Neural cell (in vitro differentiated cells): ENCODE measurements around the gene MEAF6. TPM values are rescaled to one million over a fixed set of nuclear protein-coding genes. Genes with fewer than 3 reads are reported as not detected.

Source experiments
- H2AFZ ChIP-seq: fragments of 200-600, 300-800 bp; sonication (generic), shearing (Covaris generic); 2 replicates; pipeline ENCODE4 v1.6.0; 2014; ENCODE audit warnings: low read depth, mild to moderate bottlenecking, antibody characterized with exemption, low read length, moderate library complexity
- H3F3A ChIP-seq: fragments of 200-600 bp; shearing (Covaris generic); 2 replicates; pipeline ENCODE4 v1.6.1; 2016; ENCODE audit warnings: mild to moderate bottlenecking, moderate library complexity, mixed read lengths, antibody characterized with exemption, low read length; ENCODE audit not compliant: insufficient read depth, poor library complexity, severe bottlenecking
- H3K27ac ChIP-seq: fragments of 200-600, 300-800 bp; sonication (generic), shearing (Covaris generic); 2 replicates; pipeline ENCODE4 v1.5.1; 2014; ENCODE audit warnings: mild to moderate bottlenecking, low read length, moderate library complexity
- H3K27me3 ChIP-seq: fragments of 300-800, 200-600 bp; sonication (generic), shearing (Covaris generic); 2 replicates; pipeline ENCODE4 v1.6.0; 2014; ENCODE audit warnings: mild to moderate bottlenecking, low read depth, low read length, moderate library complexity; ENCODE audit not compliant: insufficient read depth
- H3K36me3 ChIP-seq: fragments of 300-800, 200-600 bp; sonication (generic), shearing (Covaris generic); 2 replicates; pipeline ENCODE4 v1.5.1; 2014; ENCODE audit warnings: mild to moderate bottlenecking, antibody characterized with exemption, low read length, moderate library complexity; ENCODE audit not compliant: insufficient read depth
- H3K4me2 ChIP-seq: fragments of 300-800, 200-600 bp; sonication (generic), shearing (Covaris generic); 2 replicates; pipeline ENCODE4 v1.6.0; 2014; ENCODE audit warnings: mild to moderate bottlenecking, low read length
- H3K4me3 ChIP-seq: fragments of 300-800, 200-600 bp; sonication (generic), shearing (Covaris generic); 2 replicates; pipeline ENCODE4 v1.5.1; 2014; ENCODE audit warnings: mild to moderate bottlenecking, low read length, moderate library complexity
- H3K79me2 ChIP-seq: fragments of 200-600 bp; shearing (Covaris generic); replicated peaks from 2 replicates; pipeline ENCODE4 v1.6.0; 2014; ENCODE audit warnings: mild to moderate bottlenecking, low read length, moderate library complexity; ENCODE audit not compliant: insufficient read depth
- H3K9ac ChIP-seq: fragments of 300-800, 200-600 bp; sonication (generic), shearing (Covaris generic); 2 replicates; pipeline ENCODE4 v1.6.1; 2016; ENCODE audit warnings: mild to moderate bottlenecking, low read length, mixed read lengths
- H3K9me2 ChIP-seq: fragments of 200-600 bp; shearing (Covaris generic); 2 replicates; pipeline ENCODE4 v1.6.1; 2016; ENCODE audit warnings: mild to moderate bottlenecking, low read length, mixed read lengths; ENCODE audit not compliant: insufficient read depth
- H3K9me3 ChIP-seq: fragments of 200-600, 300-800 bp; sonication (generic), shearing (Covaris generic); 2 replicates; pipeline ENCODE4 v1.6.1; 2016; ENCODE audit warnings: mild to moderate bottlenecking, mixed run types, low read length, moderate library complexity, mixed read lengths
- H4K20me1 ChIP-seq: fragments of 200-600 bp; shearing (Covaris generic); 2 replicates; pipeline ENCODE4 v1.6.1; 2016; ENCODE audit warnings: mild to moderate bottlenecking, mixed run types; ENCODE audit not compliant: insufficient read depth
- EP300 ChIP-seq: fragments of 450-650 bp; conservative IDR thresholded peaks from 2 replicates; pipeline ENCODE4 v1.6.1; 2014; ENCODE audit warnings: antibody characterized with exemption, mild to moderate bottlenecking, moderate library complexity; ENCODE audit not compliant: poor library complexity, severe bottlenecking
- EZH2 ChIP-seq: fragments of 200-600, 300-800 bp; shearing (Covaris generic), sonication (generic); IDR thresholded peaks from 2 replicates; pipeline ENCODE4 v1.6.1; 2014; ENCODE audit warnings: antibody characterized with exemption, low read length, borderline replicate concordance, mild to moderate bottlenecking; ENCODE audit not compliant: insufficient read depth, poor library complexity, severe bottlenecking
- MXI1 ChIP-seq: fragments of 450-650 bp; conservative IDR thresholded peaks from 2 replicates; pipeline ENCODE4 v1.6.1; 2014; ENCODE audit warnings: antibody characterized with exemption, mild to moderate bottlenecking; ENCODE audit not compliant: poor library complexity, severe bottlenecking
- POLR2AphosphoS5 ChIP-seq: IDR thresholded peaks from 2 replicates; pipeline ENCODE4 v1.6.1; 2012
- RAD21 ChIP-seq: fragments of 450-650 bp; conservative IDR thresholded peaks from 2 replicates; pipeline ENCODE4 v1.6.1; 2014; ENCODE audit warnings: antibody characterized with exemption, mild to moderate bottlenecking, moderate library complexity
- SMC3 ChIP-seq: fragments of 450-650 bp; conservative IDR thresholded peaks from 2 replicates; pipeline ENCODE4 v1.6.1; 2014; ENCODE audit warnings: antibody characterized with exemption, mild to moderate bottlenecking, moderate library complexity; ENCODE audit not compliant: poor library complexity
- TAF1 ChIP-seq: IDR thresholded peaks from 2 replicates; pipeline ENCODE4 v1.6.1; 2012; ENCODE audit warnings: low read depth
- polyA plus RNA-seq: library from polyadenylated mRNA; depleted of rRNA; stranded (reverse); fragments of >200 nt; gene quantifications from 2 replicates; pipeline ENCODE4 v1.2.3, GENCODE V29; 2014
- TF ChIP-seq, protein P1 (sequence below): fragments of 450-650 bp; IDR thresholded peaks from 2 replicates; pipeline ENCODE4 v1.5.1; 2014; ENCODE audit warnings: antibody characterized with exemption, mild to moderate bottlenecking, moderate library complexity; ENCODE audit not compliant: poor library complexity, severe bottlenecking
- TF ChIP-seq, protein P2 (sequence below): IDR thresholded peaks from 2 replicates; pipeline ENCODE4 v1.6.1; 2012; ENCODE audit warnings: borderline replicate concordance

Gene MEAF6
- polyA plus RNA-seq, 1 donor from 2014 or later, result 351 TPM

DNA sequence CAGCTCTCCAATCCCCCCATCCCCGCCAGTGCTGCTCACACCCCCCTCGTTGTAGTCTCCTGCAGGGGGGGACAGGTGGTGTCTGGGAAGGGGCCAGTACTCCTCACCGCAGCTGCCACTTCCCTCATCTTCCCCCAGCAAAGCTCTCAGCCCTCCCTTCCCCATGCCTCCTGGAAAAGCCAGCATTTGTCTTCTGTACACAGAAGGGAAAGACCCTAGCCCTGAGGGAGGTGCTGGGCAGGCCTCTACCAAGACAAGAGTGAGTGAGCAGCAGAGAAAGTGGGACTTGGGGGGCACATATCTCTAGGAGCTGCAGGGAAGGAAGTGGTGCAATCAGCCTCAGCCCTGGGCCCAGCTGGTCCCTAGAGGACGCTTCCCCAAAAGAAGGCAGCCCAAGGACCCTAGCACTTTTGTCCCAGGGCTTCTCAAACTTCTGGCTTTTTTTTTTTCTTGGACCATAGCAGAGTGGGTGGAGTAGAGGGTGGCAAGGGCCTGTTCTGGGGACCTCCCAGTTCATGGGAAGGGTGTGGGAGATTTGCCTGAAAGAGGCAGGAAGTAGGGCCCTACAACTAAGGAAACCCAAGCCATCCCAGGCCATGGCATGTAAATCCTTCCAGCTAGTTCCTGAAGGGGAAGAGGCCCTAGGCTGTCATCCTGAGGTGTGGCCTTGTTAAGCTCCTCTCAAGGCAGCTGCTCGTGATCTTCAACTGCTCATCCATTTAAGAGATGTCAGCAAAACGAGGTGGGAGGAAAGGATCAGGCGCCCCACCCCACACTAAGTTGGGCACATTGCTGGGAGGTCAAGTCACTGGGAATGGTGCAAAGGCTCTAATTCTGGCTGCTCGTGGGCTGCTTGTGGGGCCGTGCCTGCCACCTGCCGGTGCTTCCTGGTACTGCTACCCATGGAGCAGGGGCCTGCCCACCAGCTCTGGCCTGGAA, 27.6 kb downstream of the MEAF6 start:
- Histone ChIP-seq H3K9ac (no peak overlapping the region), H3F3A (no peaks in the 10 kb centered on the region), H3K9me2 (no peaks in the 10 kb centered on the region), H3K9me3 (no peaks in the 10 kb centered on the region), H3K27me3 (no peaks in the 10 kb centered on the region), H3K4me2 (no peak overlapping the region), H2AFZ (no peak overlapping the region), H3K27ac (no peak overlapping the region), H3K4me3 (no peak overlapping the region), H3K36me3 (peaks cover 5% of the 10 kb centered on the region), H3K79me2 (no peaks in the 10 kb centered on the region), H4K20me1 (no peaks in the 10 kb centered on the region)
- TF ChIP-seq SMC3, result peak; percentile 96
- no peak for TF ChIP-seq EP300
- TF ChIP-seq, protein P1, sequence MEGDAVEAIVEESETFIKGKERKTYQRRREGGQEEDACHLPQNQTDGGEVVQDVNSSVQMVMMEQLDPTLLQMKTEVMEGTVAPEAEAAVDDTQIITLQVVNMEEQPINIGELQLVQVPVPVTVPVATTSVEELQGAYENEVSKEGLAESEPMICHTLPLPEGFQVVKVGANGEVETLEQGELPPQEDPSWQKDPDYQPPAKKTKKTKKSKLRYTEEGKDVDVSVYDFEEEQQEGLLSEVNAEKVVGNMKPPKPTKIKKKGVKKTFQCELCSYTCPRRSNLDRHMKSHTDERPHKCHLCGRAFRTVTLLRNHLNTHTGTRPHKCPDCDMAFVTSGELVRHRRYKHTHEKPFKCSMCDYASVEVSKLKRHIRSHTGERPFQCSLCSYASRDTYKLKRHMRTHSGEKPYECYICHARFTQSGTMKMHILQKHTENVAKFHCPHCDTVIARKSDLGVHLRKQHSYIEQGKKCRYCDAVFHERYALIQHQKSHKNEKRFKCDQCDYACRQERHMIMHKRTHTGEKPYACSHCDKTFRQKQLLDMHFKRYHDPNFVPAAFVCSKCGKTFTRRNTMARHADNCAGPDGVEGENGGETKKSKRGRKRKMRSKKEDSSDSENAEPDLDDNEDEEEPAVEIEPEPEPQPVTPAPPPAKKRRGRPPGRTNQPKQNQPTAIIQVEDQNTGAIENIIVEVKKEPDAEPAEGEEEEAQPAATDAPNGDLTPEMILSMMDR, result peak; percentile 95
- no peak for TF ChIP-seq TAF1
- TF ChIP-seq, protein P2, sequence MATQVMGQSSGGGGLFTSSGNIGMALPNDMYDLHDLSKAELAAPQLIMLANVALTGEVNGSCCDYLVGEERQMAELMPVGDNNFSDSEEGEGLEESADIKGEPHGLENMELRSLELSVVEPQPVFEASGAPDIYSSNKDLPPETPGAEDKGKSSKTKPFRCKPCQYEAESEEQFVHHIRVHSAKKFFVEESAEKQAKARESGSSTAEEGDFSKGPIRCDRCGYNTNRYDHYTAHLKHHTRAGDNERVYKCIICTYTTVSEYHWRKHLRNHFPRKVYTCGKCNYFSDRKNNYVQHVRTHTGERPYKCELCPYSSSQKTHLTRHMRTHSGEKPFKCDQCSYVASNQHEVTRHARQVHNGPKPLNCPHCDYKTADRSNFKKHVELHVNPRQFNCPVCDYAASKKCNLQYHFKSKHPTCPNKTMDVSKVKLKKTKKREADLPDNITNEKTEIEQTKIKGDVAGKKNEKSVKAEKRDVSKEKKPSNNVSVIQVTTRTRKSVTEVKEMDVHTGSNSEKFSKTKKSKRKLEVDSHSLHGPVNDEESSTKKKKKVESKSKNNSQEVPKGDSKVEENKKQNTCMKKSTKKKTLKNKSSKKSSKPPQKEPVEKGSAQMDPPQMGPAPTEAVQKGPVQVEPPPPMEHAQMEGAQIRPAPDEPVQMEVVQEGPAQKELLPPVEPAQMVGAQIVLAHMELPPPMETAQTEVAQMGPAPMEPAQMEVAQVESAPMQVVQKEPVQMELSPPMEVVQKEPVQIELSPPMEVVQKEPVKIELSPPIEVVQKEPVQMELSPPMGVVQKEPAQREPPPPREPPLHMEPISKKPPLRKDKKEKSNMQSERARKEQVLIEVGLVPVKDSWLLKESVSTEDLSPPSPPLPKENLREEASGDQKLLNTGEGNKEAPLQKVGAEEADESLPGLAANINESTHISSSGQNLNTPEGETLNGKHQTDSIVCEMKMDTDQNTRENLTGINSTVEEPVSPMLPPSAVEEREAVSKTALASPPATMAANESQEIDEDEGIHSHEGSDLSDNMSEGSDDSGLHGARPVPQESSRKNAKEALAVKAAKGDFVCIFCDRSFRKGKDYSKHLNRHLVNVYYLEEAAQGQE, result no peak
- no peak for TF ChIP-seq EZH2
- no peak for TF ChIP-seq MXI1
- TF ChIP-seq POLR2AphosphoS5, result no peak
- TF ChIP-seq RAD21, result peak; percentile 88

DNA sequence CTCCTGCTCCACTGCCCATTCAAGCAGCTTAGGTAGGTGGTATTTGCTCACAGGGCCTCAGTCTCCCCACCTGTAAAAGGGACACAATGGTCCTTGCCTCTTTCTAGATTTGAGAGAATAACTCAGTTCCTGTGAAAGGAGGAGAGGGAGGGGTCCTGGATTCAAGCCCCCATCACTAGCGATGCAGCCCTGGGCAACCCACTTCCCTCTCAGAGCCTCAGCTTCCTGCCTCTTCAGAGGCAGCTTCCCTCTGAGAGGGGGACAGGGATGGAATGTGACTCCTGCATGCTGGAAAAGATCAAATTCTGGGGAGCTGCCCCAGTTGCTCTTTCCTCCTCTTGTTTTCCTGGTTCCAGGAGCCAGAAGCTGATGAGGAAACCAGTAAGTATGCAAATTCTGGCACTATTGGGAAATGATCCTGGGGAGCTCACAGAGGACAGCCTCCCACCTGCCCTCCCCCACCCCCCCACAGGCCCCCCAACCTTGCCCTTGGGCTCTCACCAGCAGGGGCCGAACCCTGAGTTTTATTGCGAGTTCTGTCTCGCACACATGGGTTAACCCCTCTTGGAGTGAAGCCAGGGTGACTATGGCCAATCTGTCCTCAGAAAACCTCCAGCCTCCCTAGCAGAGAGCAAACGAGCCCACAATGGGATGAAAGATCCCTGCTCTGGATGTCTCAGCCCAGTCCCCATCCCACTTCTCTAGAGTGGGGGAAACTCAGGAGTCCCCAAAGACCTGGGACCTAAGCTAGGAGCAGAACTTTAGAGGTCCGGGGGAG, 28.5 kb downstream of the MEAF6 start:
- H3K9ac ChIP-seq, result no peak overlapping the region
- H3K9me3 ChIP-seq, result no peaks in the 10 kb centered on the region
- no peak for TF ChIP-seq RAD21
- TF ChIP-seq SMC3, result no peak
- no peak for TF ChIP-seq POLR2AphosphoS5
- TF ChIP-seq MXI1, result no peak
- TF ChIP-seq, protein P1, result no peak
- TF ChIP-seq EP300, result no peak
- no peak for TF ChIP-seq EZH2
- TF ChIP-seq TAF1, result no peak
- TF ChIP-seq, protein P2, result no peak
- H3K4me2 ChIP-seq, result no peak overlapping the region
- no peak overlapping the region for H2AFZ ChIP-seq
- no peak overlapping the region for H3K27ac ChIP-seq
- no peaks in the 10 kb centered on the region for H3K79me2 ChIP-seq
- peaks cover 5% of the 10 kb centered on the region for H3K36me3 ChIP-seq
- no peaks in the 10 kb centered on the region for H3F3A ChIP-seq
- H3K9me2 ChIP-seq, result no peaks in the 10 kb centered on the region
- H3K4me3 ChIP-seq, result no peak overlapping the region
- no peaks in the 10 kb centered on the region for H3K27me3 ChIP-seq
- H4K20me1 ChIP-seq, result no peaks in the 10 kb centered on the region
